Measurements from ENCODE around the gene RUNX1. TPM values are rescaled to one million over a fixed set of nuclear protein-coding genes. Genes with fewer than 3 reads are reported as not detected.

RUNX1 gene
- total and polyA plus RNA-seq, 2 of the 13 experiments (the other 11 are each of a cell fraction or from before 2014, with no cell fraction given) = 5.4 to 6.4 TPM

DNA sequence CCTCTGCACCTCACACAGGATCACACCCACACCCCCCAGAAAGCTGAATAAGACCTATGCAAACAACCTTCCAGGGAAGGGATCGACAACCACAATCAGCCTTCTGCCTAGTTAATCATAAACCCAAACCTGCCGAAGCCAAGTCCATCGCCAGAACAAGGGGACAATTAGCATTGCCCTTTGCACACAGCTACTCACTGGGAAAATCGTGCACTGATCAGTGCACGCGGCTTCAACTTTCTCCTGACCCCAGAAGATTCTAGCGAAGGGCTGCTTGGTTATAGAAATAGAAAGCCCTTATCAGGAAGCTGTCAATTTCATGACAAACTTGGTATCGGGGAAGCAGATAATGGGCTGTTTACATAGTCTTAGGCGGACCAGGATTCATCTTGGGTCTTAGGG is 29.5 kb downstream of the RUNX1 start (continued):
- TF ChIP-seq HHEX (CRISPR knock-in tag; IDR thresholded peaks at IDR 0.05) = peak; percentile 7; the same call in 1 of the 2 replicates
- TF ChIP-seq ZFX (CRISPR knock-in tag; IDR thresholded peaks at IDR 0.05; ENCODE audit: low read depth) = no peak
- TF ChIP-seq FOXJ3 (CRISPR knock-in tag; IDR thresholded peaks at IDR 0.05; ENCODE audit: borderline replicate concordance) = no peak
- no peak for TF ChIP-seq AFF4 (CRISPR knock-in tag; IDR thresholded peaks at IDR 0.05)
- TF ChIP-seq ZBTB3 (CRISPR knock-in tag; IDR thresholded peaks at IDR 0.05; ENCODE audit: borderline replicate concordance, low read depth) = peak; percentile 66; the same call in 1 of the 2 replicates
- TF ChIP-seq SAP130 (CRISPR knock-in tag; IDR thresholded peaks at IDR 0.05; ENCODE audit: low read depth) = peak; percentile 70
- peak; percentile 35; the same call in 1 of the 2 replicates for TF ChIP-seq SMC3 (IDR thresholded peaks at IDR 0.05; ENCODE audit: low read length)
- TF ChIP-seq, protein P1, sequence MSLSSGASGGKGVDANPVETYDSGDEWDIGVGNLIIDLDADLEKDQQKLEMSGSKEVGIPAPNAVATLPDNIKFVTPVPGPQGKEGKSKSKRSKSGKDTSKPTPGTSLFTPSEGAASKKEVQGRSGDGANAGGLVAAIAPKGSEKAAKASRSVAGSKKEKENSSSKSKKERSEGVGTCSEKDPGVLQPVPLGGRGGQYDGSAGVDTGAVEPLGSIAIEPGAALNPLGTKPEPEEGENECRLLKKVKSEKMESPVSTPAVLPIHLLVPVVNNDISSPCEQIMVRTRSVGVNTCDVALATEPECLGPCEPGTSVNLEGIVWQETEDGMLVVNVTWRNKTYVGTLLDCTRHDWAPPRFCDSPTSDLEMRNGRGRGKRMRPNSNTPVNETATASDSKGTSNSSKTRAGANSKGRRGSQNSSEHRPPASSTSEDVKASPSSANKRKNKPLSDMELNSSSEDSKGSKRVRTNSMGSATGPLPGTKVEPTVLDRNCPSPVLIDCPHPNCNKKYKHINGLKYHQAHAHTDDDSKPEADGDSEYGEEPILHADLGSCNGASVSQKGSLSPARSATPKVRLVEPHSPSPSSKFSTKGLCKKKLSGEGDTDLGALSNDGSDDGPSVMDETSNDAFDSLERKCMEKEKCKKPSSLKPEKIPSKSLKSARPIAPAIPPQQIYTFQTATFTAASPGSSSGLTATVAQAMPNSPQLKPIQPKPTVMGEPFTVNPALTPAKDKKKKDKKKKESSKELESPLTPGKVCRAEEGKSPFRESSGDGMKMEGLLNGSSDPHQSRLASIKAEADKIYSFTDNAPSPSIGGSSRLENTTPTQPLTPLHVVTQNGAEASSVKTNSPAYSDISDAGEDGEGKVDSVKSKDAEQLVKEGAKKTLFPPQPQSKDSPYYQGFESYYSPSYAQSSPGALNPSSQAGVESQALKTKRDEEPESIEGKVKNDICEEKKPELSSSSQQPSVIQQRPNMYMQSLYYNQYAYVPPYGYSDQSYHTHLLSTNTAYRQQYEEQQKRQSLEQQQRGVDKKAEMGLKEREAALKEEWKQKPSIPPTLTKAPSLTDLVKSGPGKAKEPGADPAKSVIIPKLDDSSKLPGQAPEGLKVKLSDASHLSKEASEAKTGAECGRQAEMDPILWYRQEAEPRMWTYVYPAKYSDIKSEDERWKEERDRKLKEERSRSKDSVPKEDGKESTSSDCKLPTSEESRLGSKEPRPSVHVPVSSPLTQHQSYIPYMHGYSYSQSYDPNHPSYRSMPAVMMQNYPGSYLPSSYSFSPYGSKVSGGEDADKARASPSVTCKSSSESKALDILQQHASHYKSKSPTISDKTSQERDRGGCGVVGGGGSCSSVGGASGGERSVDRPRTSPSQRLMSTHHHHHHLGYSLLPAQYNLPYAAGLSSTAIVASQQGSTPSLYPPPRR (CRISPR knock-in tag; IDR thresholded peaks at IDR 0.05; ENCODE audit: borderline replicate concordance) = peak; percentile 29; the same call in 1 of the 2 replicates
- TF ChIP-seq RFXAP (CRISPR knock-in tag; IDR thresholded peaks at IDR 0.05; ENCODE audit: borderline replicate concordance) = no peak
- TF ChIP-seq, protein P2, sequence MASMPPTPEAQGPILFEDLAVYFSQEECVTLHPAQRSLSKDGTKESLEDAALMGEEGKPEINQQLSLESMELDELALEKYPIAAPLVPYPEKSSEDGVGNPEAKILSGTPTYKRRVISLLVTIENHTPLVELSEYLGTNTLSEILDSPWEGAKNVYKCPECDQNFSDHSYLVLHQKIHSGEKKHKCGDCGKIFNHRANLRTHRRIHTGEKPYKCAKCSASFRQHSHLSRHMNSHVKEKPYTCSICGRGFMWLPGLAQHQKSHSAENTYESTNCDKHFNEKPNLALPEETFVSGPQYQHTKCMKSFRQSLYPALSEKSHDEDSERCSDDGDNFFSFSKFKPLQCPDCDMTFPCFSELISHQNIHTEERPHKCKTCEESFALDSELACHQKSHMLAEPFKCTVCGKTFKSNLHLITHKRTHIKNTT (CRISPR knock-in tag; IDR thresholded peaks at IDR 0.05) = no peak
- TF ChIP-seq KDM4B (CRISPR knock-in tag; IDR thresholded peaks at IDR 0.05) = no peak
- TF ChIP-seq, protein P3, sequence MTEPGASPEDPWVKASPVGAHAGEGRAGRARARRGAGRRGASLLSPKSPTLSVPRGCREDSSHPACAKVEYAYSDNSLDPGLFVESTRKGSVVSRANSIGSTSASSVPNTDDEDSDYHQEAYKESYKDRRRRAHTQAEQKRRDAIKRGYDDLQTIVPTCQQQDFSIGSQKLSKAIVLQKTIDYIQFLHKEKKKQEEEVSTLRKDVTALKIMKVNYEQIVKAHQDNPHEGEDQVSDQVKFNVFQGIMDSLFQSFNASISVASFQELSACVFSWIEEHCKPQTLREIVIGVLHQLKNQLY (CRISPR knock-in tag; IDR thresholded peaks at IDR 0.05) = no peak
- TF ChIP-seq FLYWCH1 (CRISPR knock-in tag; IDR thresholded peaks at IDR 0.05) = no peak
- TF ChIP-seq ZNF350 (CRISPR knock-in tag; IDR thresholded peaks at IDR 0.05; ENCODE audit: borderline replicate concordance, low read depth) = no peak
- no peak for TF ChIP-seq SMAD9 (CRISPR knock-in tag; IDR thresholded peaks at IDR 0.05)
- TF ChIP-seq, protein P4, sequence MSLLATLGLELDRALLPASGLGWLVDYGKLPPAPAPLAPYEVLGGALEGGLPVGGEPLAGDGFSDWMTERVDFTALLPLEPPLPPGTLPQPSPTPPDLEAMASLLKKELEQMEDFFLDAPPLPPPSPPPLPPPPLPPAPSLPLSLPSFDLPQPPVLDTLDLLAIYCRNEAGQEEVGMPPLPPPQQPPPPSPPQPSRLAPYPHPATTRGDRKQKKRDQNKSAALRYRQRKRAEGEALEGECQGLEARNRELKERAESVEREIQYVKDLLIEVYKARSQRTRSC (CRISPR knock-in tag; IDR thresholded peaks at IDR 0.05; ENCODE audit: low read depth) = no peak
- no peak for TF ChIP-seq ZNF615 (CRISPR knock-in tag; IDR thresholded peaks at IDR 0.05; ENCODE audit: borderline replicate concordance)

All from HepG2 (cell line).